Activated naive CD8-positive, alpha-beta T cell treated with anti-CD3 and anti-CD28 coated beads for 36 hours (primary cell): ENCODE results near the gene LRRC32. TPM values are rescaled to one million over a fixed set of nuclear protein-coding genes. Genes with fewer than 3 reads are reported as not detected.

Experiments
- DNase-seq: peaks from one replicate; pipeline ENCODE4 v3.0.0; 2021
- H3K27ac Mint-ChIP-seq: one replicate; pipeline ENCODE4 v1.8.0; 2022; ENCODE audit warnings: mild to moderate bottlenecking, moderate library complexity, mixed read lengths
- H3K27me3 Mint-ChIP-seq: one replicate; pipeline ENCODE4 v1.8.0; 2022; ENCODE audit warnings: mild to moderate bottlenecking, mixed read lengths
- H3K36me3 Mint-ChIP-seq: one replicate; pipeline ENCODE4 v1.8.0; 2021; ENCODE audit warnings: mild to moderate bottlenecking, mixed read lengths
- H3K4me1 Mint-ChIP-seq: one replicate; pipeline ENCODE4 v1.8.0; 2021; ENCODE audit warnings: mixed read lengths
- H3K4me3 Mint-ChIP-seq: one replicate; pipeline ENCODE4 v1.8.0; 2022; ENCODE audit warnings: mild to moderate bottlenecking, moderate library complexity, mixed read lengths
- H3K9me3 Mint-ChIP-seq: one replicate; pipeline ENCODE4 v1.8.0; 2022; ENCODE audit warnings: mixed read lengths
- total RNA-seq, 2 experiments: library from RNA; stranded (reverse); gene quantifications; one replicate each; pipeline ENCODE4 v1.2.3, GENCODE V29; 2021

Gene LRRC32
- total RNA-seq, 2 experiments from 2014 or later = 11.5 to 12.1 TPM

DNA sequence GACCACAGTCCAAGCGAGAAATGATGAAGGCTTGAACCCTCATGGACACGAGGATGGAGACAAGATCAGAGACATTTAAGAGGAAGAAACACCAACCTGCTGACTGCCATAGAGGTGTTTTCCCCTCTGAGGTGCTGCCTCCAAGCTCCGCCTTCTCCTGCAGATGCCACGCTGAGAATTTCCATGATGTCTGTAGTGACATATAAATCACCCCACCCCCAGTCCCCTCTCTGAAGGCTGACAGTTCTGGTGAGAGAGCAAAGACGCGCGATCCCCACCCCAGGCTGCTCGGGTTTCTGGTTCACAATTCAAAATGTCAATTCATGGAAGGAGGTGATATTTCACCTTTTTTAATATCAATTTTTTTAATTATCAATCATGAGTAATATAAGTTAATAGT is 28.2 kb downstream of the LRRC32 start:
- Mint-ChIP-seq H3K4me1 (peaks cover 29% of the 10 kb centered on the region), H3K27ac (peak overlapping the region; percentile 83), H3K27me3 (peaks cover 48% of the 10 kb centered on the region), H3K4me3 (peak overlapping the region; percentile 1), H3K9me3 (peaks cover 8% of the 10 kb centered on the region), H3K36me3 (peaks cover 3% of the 10 kb centered on the region)
- DNase-seq = peak; percentile 70

DNA sequence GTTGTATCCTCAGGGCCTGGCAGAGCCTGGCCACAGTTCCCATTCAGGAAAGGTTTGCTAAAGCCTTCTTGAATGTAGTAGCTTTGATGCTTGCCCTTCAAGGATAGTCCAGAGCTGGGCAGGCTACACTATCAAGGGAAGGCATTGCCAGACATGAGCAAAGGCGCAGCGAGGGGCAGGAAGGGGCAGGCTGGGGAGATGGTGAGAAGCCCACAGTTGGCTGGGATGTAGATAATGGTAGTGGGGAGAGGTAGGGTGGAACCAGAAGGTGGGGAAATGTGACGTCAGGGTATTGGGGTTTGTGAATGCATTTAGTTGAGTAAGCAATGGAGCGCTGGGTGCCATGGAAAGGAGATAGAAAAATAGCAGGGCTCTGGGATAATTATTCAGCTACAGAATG is 28.6 kb downstream of the LRRC32 start:
- H3K4me1 Mint-ChIP-seq = peaks cover 29% of the 10 kb centered on the region
- DNase-seq = no peak
- H3K36me3 Mint-ChIP-seq = peaks cover 3% of the 10 kb centered on the region
- H3K27ac Mint-ChIP-seq = peak overlapping the region; percentile 83
- H3K27me3 Mint-ChIP-seq = peaks cover 49% of the 10 kb centered on the region
- H3K4me3 Mint-ChIP-seq = peak overlapping the region; percentile 1
- peaks cover 4% of the 10 kb centered on the region for H3K9me3 Mint-ChIP-seq

DNA sequence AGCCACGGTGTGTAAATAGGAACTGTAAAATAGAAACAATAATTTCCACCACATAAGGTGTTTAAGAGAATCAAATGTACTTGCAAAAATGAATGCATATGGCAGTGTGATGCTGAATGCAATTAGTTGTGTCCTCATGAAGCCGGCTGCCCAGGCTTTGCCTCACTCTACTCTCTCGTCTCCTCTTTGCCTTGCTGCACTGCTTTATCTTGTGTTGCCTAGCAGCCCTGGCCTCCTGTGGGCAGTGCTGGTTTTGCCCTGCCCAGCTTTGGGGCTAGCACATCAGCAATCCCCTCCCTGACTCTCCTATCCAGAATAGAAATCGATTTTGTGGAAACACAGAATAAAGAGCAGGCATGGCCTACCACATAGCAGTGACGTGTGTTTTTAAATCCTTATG is 30.0 kb downstream of the LRRC32 start:
- peaks cover 44% of the 10 kb centered on the region for H3K27me3 Mint-ChIP-seq
- H3K36me3 Mint-ChIP-seq = no peaks in the 10 kb centered on the region
- no peaks in the 10 kb centered on the region for H3K9me3 Mint-ChIP-seq
- H3K27ac Mint-ChIP-seq = no peak overlapping the region
- DNase-seq = no peak
- no peak overlapping the region for H3K4me3 Mint-ChIP-seq
- H3K4me1 Mint-ChIP-seq = peaks cover 29% of the 10 kb centered on the region

DNA sequence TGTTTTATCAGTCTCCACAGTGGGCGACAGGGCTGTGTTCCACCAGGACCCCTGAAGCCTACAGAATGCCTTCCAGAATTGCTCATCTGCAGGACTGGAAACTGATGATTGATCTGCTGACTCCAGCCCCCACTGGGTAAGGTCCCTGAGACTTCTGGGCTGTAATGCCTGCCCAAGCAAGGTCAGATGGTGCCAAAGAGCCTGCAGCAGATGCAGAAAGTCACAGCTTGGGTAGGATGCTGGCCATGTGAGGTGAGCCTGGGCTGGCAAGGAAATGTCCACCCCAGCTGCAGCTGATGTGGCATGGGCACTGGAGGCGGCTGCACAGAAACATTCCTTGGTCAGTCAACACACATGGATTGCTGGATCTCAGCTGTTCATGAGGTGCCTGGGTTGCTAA is 30.9 kb downstream of the LRRC32 start:
- H3K4me1 Mint-ChIP-seq = peaks cover 28% of the 10 kb centered on the region
- H3K27me3 Mint-ChIP-seq = peaks cover 36% of the 10 kb centered on the region
- H3K9me3 Mint-ChIP-seq = no peaks in the 10 kb centered on the region
- H3K4me3 Mint-ChIP-seq = no peak overlapping the region
- no peak overlapping the region for H3K27ac Mint-ChIP-seq
- no peaks in the 10 kb centered on the region for H3K36me3 Mint-ChIP-seq
- DNase-seq = no peak

DNA sequence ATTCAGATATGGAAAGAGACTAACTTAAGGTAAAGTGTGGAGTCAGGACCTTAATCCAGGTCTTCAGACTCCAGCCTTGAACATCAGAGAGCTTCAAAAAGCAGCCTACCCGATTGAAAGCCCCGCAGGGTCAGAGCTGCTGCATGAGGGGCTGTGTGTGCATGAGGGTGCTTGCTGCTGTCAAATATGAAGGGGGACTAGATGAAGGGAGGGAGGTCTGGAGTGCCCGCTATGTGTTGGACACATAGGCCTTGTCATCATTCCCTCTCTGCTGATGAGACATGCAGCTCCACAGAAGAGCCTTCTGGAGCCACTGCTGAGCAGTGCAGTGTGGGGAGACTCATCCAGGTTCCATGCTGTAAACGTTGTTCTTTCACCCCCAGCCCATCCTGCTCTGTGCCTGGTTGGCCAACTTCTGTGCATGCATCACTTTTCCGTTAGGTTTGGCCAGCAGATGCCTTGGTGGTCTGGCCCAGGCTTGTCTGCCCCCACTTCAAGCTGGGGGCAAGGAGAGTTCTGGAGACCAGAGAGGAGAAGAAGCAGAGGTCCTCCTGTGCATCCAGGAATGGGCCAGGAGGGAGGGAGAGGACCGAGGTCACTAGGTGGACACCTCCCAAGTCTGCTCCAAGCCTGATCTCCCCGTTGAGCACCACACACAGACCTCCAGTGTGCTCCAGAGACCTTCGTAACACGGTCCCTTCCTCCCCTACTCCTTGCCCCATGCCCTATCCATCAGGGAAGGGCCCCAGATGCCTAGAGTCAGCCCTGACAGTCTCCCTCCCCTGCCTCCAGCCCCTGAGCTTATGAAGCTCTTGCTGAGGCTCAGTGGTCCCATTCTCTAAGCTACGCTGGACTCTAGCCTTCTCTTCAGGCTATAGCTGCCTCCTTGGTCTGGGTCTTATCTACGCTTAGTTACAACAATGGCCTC is 32.0 kb downstream of the LRRC32 start:
- Mint-ChIP-seq H3K27me3 (peaks cover 26% of the 10 kb centered on the region), H3K9me3 (no peaks in the 10 kb centered on the region), H3K4me1 (peaks cover 21% of the 10 kb centered on the region), H3K4me3 (no peak overlapping the region), H3K36me3 (no peaks in the 10 kb centered on the region), H3K27ac (no peak overlapping the region)
- no peak for DNase-seq

DNA sequence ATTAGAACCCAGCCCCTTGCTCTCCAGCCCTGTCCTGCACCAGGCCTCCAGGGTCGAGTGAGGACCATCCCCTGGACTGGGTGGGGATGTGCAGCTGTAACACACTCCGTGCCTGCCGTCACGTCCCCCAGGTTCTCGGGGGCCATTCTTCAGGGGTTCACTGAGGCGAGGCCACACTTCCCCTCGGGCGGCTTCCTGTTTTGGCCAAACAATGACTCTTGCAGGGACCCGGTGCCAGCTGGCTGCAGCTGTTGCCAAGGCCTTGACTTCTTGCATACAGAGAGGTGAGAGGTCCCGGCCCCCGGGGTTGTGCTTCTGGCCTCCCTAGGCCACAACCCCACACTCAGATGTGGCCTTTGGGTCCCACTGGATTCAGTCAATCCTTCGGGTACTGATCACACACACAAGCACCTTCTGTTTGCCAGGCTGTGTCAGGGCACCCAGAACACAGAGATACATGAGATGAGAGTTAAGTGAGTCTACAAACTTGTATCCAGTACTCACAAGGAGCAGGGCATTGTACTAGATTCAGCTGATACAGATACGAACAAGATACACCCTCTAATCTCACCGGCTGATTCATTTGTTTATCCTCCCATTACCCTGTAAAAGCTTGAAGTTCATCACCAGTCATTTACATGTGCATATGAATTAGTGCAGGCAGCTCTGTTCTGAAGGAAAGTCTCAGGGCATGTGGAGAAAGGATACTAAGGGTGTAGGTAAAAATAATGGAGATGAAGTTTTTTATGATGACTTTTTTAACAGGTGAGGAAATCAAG is 32.9 kb downstream of the LRRC32 start:
- H3K9me3 Mint-ChIP-seq = no peaks in the 10 kb centered on the region
- peaks cover 14% of the 10 kb centered on the region for H3K4me1 Mint-ChIP-seq
- H3K36me3 Mint-ChIP-seq = no peaks in the 10 kb centered on the region
- peaks cover 18% of the 10 kb centered on the region for H3K27me3 Mint-ChIP-seq
- H3K4me3 Mint-ChIP-seq = no peak overlapping the region
- no peak overlapping the region for H3K27ac Mint-ChIP-seq
- no peak for DNase-seq

DNA sequence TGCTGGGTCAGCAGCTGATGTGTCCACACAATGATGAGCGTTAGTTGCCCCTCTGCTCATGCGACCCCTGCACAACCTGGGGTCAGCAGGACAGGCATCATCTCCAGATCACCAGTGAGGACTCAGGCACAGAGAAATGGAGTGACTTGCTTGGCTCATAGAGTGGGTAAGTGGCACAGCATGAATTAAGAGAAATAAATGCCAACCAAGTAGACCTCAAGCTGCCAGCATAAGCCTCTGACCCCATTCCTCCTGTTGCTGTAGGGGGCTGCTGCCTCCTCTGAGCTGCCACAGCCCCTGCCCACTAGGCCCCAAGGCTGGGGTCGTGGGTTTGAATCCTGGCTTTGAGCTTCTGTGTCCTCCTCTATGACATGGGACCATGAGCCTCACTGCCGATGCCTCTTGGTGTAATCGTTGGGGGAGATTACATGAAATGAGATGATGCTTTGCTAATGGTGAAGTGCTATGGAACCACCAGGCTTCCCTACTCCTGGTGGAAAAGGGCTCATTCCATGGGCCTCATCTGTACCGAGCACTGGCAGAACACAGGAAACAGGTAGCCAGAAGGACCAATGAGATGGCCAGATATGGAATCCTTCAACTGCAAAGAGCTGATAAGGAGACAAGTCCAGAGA is 33.6 kb downstream of the LRRC32 start:
- Mint-ChIP-seq H3K27ac (no peak overlapping the region), H3K4me3 (no peak overlapping the region), H3K4me1 (peaks cover 12% of the 10 kb centered on the region), H3K9me3 (no peaks in the 10 kb centered on the region), H3K27me3 (peaks cover 18% of the 10 kb centered on the region), H3K36me3 (peaks cover under 1% of the 10 kb centered on the region)
- no peak for DNase-seq

DNA sequence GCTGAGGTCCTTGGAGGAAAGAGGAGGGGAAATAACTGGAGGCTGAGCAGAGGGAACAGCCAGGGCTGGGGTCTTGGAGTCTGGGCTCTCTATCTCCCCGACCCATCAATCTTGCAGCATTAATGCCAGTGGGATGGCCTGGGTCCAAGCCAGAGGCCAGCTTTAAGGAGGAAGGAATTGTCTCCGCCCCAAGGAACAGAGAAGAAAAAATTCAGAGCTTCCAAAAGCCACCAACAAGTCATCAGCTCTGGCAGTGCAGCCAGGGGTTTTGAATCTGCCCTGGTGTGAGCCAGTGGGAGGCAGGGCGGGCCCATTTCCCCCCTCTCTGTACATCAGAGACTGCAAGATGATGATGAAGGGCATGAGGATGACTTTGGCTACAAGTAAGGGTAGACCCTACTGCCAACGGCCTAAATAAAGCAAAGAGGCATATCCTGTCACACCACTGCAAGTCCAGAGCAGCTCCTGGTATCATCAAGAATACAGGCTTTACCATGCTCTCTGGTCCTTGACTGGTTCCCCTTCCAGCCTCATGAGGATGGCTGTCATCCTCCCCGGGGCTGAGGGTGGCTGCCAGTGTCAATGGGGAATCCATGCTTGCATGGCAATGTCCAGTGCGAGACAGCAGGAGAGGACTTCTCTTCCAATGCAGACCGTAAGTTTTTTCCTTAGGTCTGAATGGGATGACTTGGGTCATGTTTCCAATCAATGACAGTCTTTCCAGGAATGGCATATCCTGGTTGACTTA is 34.4 kb downstream of the LRRC32 start:
- DNase-seq = no peak
- Mint-ChIP-seq H3K9me3 (no peaks in the 10 kb centered on the region), H3K4me3 (no peak overlapping the region), H3K36me3 (peaks cover 2% of the 10 kb centered on the region), H3K27me3 (peaks cover 18% of the 10 kb centered on the region), H3K4me1 (peaks cover 11% of the 10 kb centered on the region), H3K27ac (no peak overlapping the region)

DNA sequence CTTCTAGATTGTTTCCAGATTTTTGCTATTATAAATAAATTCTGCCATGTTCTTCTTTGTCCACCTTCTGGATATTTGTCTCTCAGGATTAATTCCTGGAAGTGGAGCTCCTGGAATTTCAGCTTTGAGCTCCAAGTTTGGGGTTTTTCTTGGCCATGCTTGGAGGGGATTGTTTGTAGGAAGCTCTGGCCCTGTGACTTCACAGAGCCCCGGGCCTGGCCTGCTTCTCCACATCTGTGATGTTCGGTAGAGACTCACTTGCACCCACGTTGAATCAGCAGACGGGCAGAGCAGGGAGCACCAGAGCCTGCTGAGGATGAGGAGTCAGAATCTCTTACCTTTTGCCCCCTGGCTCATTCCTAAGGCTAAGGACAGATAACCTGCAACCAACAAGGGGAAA is 35.7 kb downstream of the LRRC32 start:
- H3K27ac Mint-ChIP-seq = no peak overlapping the region
- H3K4me1 Mint-ChIP-seq = peaks cover 18% of the 10 kb centered on the region
- peaks cover 4% of the 10 kb centered on the region for H3K9me3 Mint-ChIP-seq
- H3K36me3 Mint-ChIP-seq = peaks cover 10% of the 10 kb centered on the region
- no peak overlapping the region for H3K4me3 Mint-ChIP-seq
- no peak for DNase-seq
- H3K27me3 Mint-ChIP-seq = peaks cover 11% of the 10 kb centered on the region

DNA sequence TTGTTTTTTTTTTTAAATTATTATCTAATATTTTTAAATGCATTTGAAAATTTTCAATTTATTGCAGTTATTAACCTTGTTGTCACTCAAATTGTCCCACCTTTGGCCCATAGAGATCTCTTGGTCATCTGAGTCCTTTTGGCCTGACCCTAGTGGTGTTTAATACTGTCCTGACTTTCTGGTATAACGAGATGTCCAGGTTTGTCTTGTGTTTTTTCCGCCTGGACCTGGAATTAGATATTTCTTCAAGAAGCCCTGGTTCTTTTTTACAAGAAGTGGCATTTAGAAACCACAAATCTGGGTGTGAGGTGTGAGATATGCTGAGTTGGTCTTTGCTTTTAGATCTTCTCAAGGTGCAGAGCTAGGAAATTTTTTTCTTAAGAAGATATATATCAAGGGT is 38.1 kb downstream of the LRRC32 start:
- Mint-ChIP-seq H3K4me3 (no peak overlapping the region), H3K36me3 (peaks cover 19% of the 10 kb centered on the region), H3K27me3 (peaks cover 4% of the 10 kb centered on the region), H3K9me3 (peaks cover 4% of the 10 kb centered on the region), H3K27ac (no peak overlapping the region), H3K4me1 (peaks cover 39% of the 10 kb centered on the region)
- no peak for DNase-seq

DNA sequence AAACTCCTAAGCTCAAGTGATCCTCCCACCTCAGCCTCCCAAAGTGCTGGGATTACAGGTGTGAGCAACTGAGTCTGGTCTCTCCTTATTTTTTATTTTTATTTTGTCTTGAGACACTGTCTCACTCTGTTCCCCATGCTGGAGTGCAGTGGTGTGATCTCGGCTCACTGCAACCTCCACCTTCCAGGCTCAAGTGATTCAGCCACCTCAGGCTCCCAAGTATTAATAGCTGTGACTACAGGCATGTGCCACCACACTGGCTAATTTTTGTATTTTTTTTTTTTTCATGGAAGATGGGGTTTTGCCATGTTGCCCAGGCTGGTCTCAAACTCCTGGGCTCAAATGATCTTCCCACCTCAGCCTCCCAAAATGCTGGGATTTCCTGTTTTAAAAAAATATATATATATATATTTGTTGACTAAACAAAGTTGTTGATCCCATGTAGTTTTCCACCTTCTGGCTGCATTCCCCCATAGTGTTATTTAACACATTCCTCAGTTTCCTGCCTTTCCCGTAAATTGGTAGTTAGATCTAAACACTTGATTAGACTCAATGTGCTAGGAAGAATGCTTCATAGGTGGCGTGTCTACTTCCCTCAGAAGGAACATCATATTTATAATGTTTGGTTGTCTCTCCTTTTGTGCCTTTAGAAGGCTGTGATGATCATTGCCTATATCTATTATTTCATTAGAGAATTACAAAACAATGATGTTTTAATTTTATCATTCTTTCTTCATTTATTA is 38.8 kb downstream of the LRRC32 start:
- H3K4me1 Mint-ChIP-seq = peaks cover 47% of the 10 kb centered on the region
- H3K27ac Mint-ChIP-seq = peak overlapping the region; percentile 61
- DNase-seq = no peak
- peaks cover 6% of the 10 kb centered on the region for H3K9me3 Mint-ChIP-seq
- no peak overlapping the region for H3K4me3 Mint-ChIP-seq
- no peaks in the 10 kb centered on the region for H3K27me3 Mint-ChIP-seq
- peaks cover 25% of the 10 kb centered on the region for H3K36me3 Mint-ChIP-seq

DNA sequence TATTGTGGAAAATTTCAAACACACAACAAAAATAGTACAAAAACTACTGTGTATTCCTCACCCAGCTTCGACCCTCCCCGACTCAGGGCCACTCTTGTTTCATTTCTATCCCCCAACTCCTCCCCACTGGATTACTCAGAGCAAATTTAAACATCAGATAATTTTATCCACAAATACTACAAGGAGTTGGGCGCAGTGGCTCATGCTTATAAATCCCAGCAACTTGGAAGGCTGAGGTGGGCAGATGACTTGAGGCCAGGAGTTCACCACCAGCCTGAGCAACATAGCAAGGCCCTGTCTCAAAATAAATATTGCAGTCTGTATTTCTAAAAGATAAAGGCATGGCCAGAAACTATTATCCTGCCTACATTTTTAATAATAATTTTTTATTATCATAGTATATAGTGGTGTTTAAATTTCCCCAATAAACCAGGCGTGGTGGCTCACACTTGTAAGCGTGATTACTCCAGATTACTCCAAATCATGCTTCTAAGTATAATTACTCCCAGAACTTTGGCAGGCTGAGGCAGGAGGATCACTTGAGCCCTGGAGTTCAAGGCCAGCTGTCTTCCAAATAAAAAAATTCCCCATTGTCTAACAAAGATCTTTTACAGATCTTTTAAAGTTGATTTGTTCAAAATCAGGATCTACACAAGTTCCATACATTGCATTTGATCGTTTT is 39.8 kb downstream of the LRRC32 start:
- DNase-seq = no peak
- no peaks in the 10 kb centered on the region for H3K27me3 Mint-ChIP-seq
- peaks cover 33% of the 10 kb centered on the region for H3K36me3 Mint-ChIP-seq
- peaks cover 14% of the 10 kb centered on the region for H3K9me3 Mint-ChIP-seq
- peaks cover 53% of the 10 kb centered on the region for H3K4me1 Mint-ChIP-seq
- peak overlapping the region; percentile 64 for H3K4me3 Mint-ChIP-seq
- peak overlapping the region; percentile 96 for H3K27ac Mint-ChIP-seq

DNA sequence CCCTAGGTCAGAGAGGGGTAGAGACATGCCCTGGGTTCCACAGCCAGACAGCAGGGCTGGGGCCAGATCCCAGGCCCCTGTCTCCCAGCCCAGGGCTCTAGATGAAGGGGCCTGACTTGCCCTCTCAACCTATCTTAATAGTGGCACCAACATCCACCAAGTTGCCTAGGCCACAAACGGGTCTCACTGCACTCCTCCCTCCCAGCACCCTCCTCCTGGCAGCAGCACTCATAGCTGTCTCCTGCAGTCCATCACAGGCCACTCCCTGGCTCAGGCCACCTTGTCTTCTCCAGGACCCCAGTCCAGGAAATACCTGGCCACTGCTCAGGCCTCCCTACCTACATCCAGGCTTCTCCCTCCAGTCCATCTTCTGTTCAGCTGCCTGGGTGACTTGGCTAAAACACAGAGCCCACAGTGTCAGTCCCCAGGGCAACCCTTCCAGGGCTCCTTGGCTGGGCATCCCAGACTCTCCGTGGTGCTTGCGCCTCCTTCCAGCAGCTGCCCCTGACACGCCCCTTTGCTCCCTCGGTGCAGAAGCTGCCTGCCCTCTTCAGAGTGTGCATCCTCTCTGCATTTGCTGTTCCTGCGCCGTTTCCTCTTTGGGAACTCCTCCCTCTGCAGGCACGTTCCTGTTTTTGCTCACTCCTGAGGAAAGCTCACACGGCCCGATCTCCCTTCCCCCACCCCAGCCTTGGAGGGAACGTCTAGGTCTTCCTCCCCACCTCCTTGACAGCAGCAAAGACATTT is 40.5 kb downstream of the LRRC32 start:
- Mint-ChIP-seq H3K9me3 (peaks cover 21% of the 10 kb centered on the region), H3K27ac (peak overlapping the region; percentile 96), H3K4me1 (peaks cover 53% of the 10 kb centered on the region), H3K4me3 (peak overlapping the region; percentile 64), H3K36me3 (peaks cover 40% of the 10 kb centered on the region), H3K27me3 (no peaks in the 10 kb centered on the region)
- DNase-seq = peak; percentile 25
